SKM-1 (cell line): ENCODE data around the gene ROMO1.
A peak's percentile ranks its signal among the peaks of the same experiment; 100 is the strongest.

Source experiments
- DNase-seq: peaks from one replicate; lab custom pipeline; 2025; ENCODE audit not compliant: unreplicated experiment; lab: John Stamatoyannopoulos, UW

Gene ROMO1

GRCh38 chr20:35699127-35699956 is at the start of gene ROMO1, which contains the start of gene NFS1:
Gene ROMO1 (plus strand): TSS chr20:35699405. CDS start chr20:35699633, 228 bp downstream.
Gene NFS1 (minus strand): TSS chr20:35699352. CDS start chr20:35699288, 64 bp downstream.
- peak; percentile 66 for DNase-seq

GRCh38 chr20:35650632-35651031 is 48.6 kb upstream of the ROMO1 start:
- DNase-seq = no peak

- DNase-seq = no peak
These were observed 47.2 kb upstream of the ROMO1 start for GRCh38 chr20:35651958-35652357.

- no peak for DNase-seq
These were observed 46.4 kb upstream of the ROMO1 start for GRCh38 chr20:35652641-35653429.

- no peak for DNase-seq
These were observed 45.8 kb upstream of the ROMO1 start for GRCh38 chr20:35653430-35653734.

- no peak for DNase-seq
These were observed 45.3 kb upstream of the ROMO1 start for GRCh38 chr20:35653893-35654292.

GRCh38 chr20:35654415-35654814 is 44.8 kb upstream of the ROMO1 start:
- no peak for DNase-seq

- no peak for DNase-seq
These were observed 41.9 kb upstream of the ROMO1 start for GRCh38 chr20:35657271-35657670.

- no peak for DNase-seq
These were observed 38.9 kb upstream of the ROMO1 start for GRCh38 chr20:35660122-35660937.

- DNase-seq = no peak
These were observed 38.2 kb upstream of the ROMO1 start for GRCh38 chr20:35661053-35661452.

- no peak for DNase-seq
These were observed 37.3 kb upstream of the ROMO1 start for GRCh38 chr20:35661908-35662307.

- DNase-seq = no peak
These were observed 36.7 kb upstream of the ROMO1 start for GRCh38 chr20:35662551-35662950.

GRCh38 chr20:35663516-35664465 is 35.4 kb upstream of the ROMO1 start:
- peak; percentile 16 for DNase-seq

GRCh38 chr20:35664466-35665206 is 34.6 kb upstream of the ROMO1 start, which contains the start of the genes CPNE1 and RBM12:
Gene CPNE1 (minus strand): TSS chr20:35664900. CDS start chr20:35632923, 31,977 bp downstream.
Gene RBM12 (minus strand): TSS chr20:35664900. CDS start chr20:35655322, 9,578 bp downstream.
- DNase-seq = peak; percentile 82

- DNase-seq = no peak
These were observed 33.3 kb upstream of the ROMO1 start for GRCh38 chr20:35665949-35666288.

GRCh38 chr20:35669221-35669620 is 30.0 kb upstream of the ROMO1 start:
- no peak for DNase-seq

GRCh38 chr20:35669681-35670080 is 29.5 kb upstream of the ROMO1 start:
- no peak for DNase-seq

- DNase-seq = no peak
These were observed 25.3 kb upstream of the ROMO1 start for GRCh38 chr20:35673884-35674283.

GRCh38 chr20:35674921-35675320 is 24.3 kb upstream of the ROMO1 start:
- DNase-seq = no peak
